Measurements from ENCODE around the gene BTD. TPM values are rescaled to one million over a fixed set of nuclear protein-coding genes. Genes with fewer than 3 reads are reported as not detected.

Gene BTD
- total and polyA plus RNA-seq, 4 donors, result 13.1 to 33.3 (median 23.7) TPM

GRCh38 chr3:15645740-15646501 is 44.4 kb downstream of the BTD start:
- peak in 1 of 6 donors; percentile 70 for DNase-seq (ENCODE audit: low read depth in 4 of 6, low spot score in 6 of 6)
- Histone ChIP-seq H3K4me1 (ENCODE audit: control insufficient read depth, insufficient read depth, low read length) (peaks cover 10% of the 10 kb centered on the region), H3K27ac (ENCODE audit: low read depth, low read length) (no peak overlapping the region), H3K4me3 (ENCODE audit: low read depth, low read length) (no peak overlapping the region), H3K27me3 (ENCODE audit: control insufficient read depth, insufficient read depth, low read length) (no peaks in the 10 kb centered on the region), H3K9me3 (ENCODE audit: control insufficient read depth, insufficient read depth, low read length) (no peaks in the 10 kb centered on the region), H3K36me3 (ENCODE audit: control insufficient read depth, insufficient read depth, low read length) (no peaks in the 10 kb centered on the region)
- WGBS (ENCODE audit: insufficient coverage), result 48% methylated on average over 14 of the region's 18 CpGs

DNA sequence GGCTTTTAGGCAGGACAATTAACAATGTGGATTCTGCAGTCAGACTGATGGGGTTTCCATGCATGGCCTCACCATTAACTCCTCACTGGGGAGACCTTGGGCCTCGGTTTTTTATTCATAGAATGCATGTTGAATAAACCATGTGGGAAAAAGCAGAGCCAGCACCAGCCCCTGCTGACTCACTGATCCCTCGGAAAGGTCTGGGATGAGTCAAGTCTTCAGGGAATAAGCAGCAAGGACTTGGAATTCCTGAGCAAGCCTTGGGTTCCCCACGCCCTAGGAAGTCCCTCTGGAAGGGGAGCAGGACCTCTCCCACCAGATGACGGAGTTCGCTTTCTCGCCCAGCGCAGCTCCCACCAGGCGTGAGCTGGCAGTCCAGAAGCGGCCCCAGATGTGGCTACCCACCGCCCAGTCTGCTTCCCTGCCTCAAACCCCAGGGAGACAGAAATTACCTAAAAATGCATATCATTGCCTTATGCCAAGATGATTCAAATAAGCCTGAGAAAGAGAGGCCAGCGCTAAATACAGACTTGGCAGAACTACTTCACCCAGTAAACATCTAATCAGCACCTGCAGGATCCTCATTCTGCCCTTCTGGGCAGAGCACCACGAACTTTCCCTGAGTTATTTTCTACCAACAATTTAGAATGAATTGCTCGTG is 45.4 kb downstream of the BTD start:
- H3K9me3 ChIP-seq (ENCODE audit: control insufficient read depth, insufficient read depth, low read length), result no peaks in the 10 kb centered on the region
- no peak overlapping the region for H3K4me3 ChIP-seq (ENCODE audit: low read depth, low read length)
- no peaks in the 10 kb centered on the region for H3K27me3 ChIP-seq (ENCODE audit: control insufficient read depth, insufficient read depth, low read length)
- H3K36me3 ChIP-seq (ENCODE audit: control insufficient read depth, insufficient read depth, low read length), result no peaks in the 10 kb centered on the region
- WGBS (ENCODE audit: insufficient coverage), result 74% methylated on average over 10 of the region's 13 CpGs
- DNase-seq (ENCODE audit: low read depth in 4 of 6, low spot score in 6 of 6), result peak in 1 of 6 donors; percentile 52
- peaks cover 15% of the 10 kb centered on the region for H3K4me1 ChIP-seq (ENCODE audit: control insufficient read depth, insufficient read depth, low read length)
- peak overlapping the region; percentile 6 for H3K27ac ChIP-seq (ENCODE audit: low read depth, low read length)

DNA sequence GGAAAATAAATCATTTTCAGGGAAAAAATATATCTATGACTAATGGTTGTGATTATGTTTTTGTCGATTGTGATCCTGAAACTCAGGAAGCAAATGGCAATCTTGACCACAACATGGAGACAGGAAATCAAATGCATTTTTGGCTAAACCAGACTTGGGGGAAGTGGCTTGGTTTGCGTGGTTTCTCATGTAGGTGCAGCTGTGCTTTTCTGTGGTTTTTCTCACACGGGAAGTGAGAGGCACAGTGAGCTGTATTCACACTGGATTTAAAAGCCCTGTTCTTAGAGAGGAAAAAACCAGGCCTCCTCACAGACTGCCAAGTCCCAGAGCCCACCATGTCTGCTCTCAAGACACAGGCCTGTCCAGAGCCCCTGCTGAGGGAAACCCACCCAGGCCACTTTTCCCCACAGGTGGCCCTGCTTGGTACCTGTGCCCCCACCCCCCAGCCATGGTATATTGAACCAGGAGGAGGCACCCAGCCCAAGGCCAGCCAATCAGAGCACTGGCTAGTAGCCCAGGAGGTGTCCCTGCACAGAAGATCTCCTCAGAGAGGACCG is 46.1 kb downstream of the BTD start:
- Histone ChIP-seq H3K27ac (ENCODE audit: low read depth, low read length) (peak overlapping the region; percentile 10), H3K27me3 (ENCODE audit: control insufficient read depth, insufficient read depth, low read length) (no peaks in the 10 kb centered on the region), H3K9me3 (ENCODE audit: control insufficient read depth, insufficient read depth, low read length) (no peaks in the 10 kb centered on the region), H3K4me3 (ENCODE audit: low read depth, low read length) (no peak overlapping the region), H3K4me1 (ENCODE audit: control insufficient read depth, insufficient read depth, low read length) (peaks cover 15% of the 10 kb centered on the region), H3K36me3 (ENCODE audit: control insufficient read depth, insufficient read depth, low read length) (no peaks in the 10 kb centered on the region)
- DNase-seq (ENCODE audit: low read depth in 4 of 6, low spot score in 6 of 6), result peak in 1 of 6 donors; percentile 30
- 57% methylated on average over 1 of the region's 4 CpGs for WGBS (ENCODE audit: insufficient coverage)

DNA sequence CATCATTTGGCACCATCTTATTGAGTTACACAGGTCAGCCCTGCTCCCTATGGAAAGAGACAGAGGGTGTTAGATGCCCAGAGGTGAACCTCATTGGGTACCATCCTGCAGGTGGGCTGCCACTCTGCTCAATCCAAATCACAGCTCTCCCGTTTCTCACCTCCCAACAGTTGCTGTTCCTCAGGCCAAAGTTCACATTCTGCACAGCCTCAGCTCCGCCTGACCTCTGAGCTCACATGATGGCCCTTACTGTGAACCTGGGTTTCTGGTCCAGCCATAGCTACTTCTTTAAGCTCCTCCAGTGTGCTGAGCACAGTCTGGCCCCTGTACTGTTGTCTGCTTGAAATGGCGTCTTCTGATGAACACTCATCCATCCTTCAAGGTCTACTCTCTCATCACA is 47.8 kb downstream of the BTD start:
- H3K9me3 ChIP-seq (ENCODE audit: control insufficient read depth, insufficient read depth, low read length), result no peaks in the 10 kb centered on the region
- peaks cover 15% of the 10 kb centered on the region for H3K4me1 ChIP-seq (ENCODE audit: control insufficient read depth, insufficient read depth, low read length)
- WGBS (ENCODE audit: insufficient coverage), result 98% methylated on average over 3 of the region's 3 CpGs
- no peak for DNase-seq (ENCODE audit: low read depth in 4 of 6, low spot score in 6 of 6)
- no peak overlapping the region for H3K4me3 ChIP-seq (ENCODE audit: low read depth, low read length)
- no peaks in the 10 kb centered on the region for H3K36me3 ChIP-seq (ENCODE audit: control insufficient read depth, insufficient read depth, low read length)
- no peaks in the 10 kb centered on the region for H3K27me3 ChIP-seq (ENCODE audit: control insufficient read depth, insufficient read depth, low read length)
- no peak overlapping the region for H3K27ac ChIP-seq (ENCODE audit: low read depth, low read length)

GRCh38 chr3:15649858-15650257 is 48.3 kb downstream of the BTD start:
- peaks cover 15% of the 10 kb centered on the region for H3K4me1 ChIP-seq (ENCODE audit: control insufficient read depth, insufficient read depth, low read length)
- 50% methylated on average over 1 of the region's 5 CpGs for WGBS (ENCODE audit: insufficient coverage)
- no peaks in the 10 kb centered on the region for H3K27me3 ChIP-seq (ENCODE audit: control insufficient read depth, insufficient read depth, low read length)
- H3K27ac ChIP-seq (ENCODE audit: low read depth, low read length), result no peak overlapping the region
- no peak for DNase-seq (ENCODE audit: low read depth in 4 of 6, low spot score in 6 of 6)
- no peak overlapping the region for H3K4me3 ChIP-seq (ENCODE audit: low read depth, low read length)
- no peaks in the 10 kb centered on the region for H3K9me3 ChIP-seq (ENCODE audit: control insufficient read depth, insufficient read depth, low read length)
- H3K36me3 ChIP-seq (ENCODE audit: control insufficient read depth, insufficient read depth, low read length), result no peaks in the 10 kb centered on the region

DNA sequence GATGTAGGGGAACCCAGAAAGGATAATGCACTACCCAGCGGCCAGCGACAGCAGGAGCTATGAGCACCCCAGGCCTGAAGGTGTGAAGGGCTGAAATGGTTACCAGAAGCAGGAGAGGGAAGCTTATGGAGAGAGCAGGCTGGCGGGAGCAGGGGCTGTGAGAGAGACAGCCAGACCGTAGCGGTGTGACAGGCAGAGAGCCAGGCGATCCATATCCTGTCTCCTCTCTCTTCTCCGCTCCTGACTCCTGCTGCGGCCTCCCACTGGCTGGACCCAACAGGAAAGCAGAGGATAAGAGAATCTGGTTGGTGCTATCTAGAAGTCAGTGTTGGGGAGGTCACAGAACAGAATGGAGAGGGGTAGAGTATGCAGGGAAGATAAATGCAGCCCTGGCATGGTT is 49.9 kb downstream of the BTD start:
- H3K27me3 ChIP-seq (ENCODE audit: control insufficient read depth, insufficient read depth, low read length), result no peaks in the 10 kb centered on the region
- 78% methylated on average over 7 of the region's 8 CpGs for WGBS (ENCODE audit: insufficient coverage)
- H3K36me3 ChIP-seq (ENCODE audit: control insufficient read depth, insufficient read depth, low read length), result no peaks in the 10 kb centered on the region
- H3K27ac ChIP-seq (ENCODE audit: low read depth, low read length), result no peak overlapping the region
- DNase-seq (ENCODE audit: low read depth in 4 of 6, low spot score in 6 of 6), result peak in 1 of 6 donors; percentile 27
- peaks cover 2% of the 10 kb centered on the region for H3K9me3 ChIP-seq (ENCODE audit: control insufficient read depth, insufficient read depth, low read length)
- H3K4me3 ChIP-seq (ENCODE audit: low read depth, low read length), result no peak overlapping the region
- H3K4me1 ChIP-seq (ENCODE audit: control insufficient read depth, insufficient read depth, low read length), result peaks cover 15% of the 10 kb centered on the region

DNA sequence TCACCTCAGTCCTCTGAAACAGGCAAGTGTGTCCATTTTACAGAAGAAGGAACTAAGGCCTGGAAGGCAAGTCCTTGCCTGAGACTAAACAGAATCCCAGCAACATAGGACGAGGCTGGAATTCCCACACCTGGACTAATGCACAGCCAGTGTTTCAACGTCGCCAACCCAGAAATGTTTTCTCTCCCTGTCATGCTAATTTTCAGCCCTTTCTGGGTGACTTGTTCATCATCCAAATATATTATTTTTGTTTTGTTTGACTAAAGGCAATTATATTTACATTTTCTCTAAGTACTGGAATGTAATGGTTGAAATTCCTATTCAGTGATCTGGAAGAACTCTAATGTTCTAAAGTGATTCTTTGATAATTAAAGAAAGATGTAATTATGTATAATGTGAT is 51.8 kb downstream of the BTD start:
- Histone ChIP-seq H3K36me3 (ENCODE audit: control insufficient read depth, insufficient read depth, low read length) (no peaks in the 10 kb centered on the region), H3K9me3 (ENCODE audit: control insufficient read depth, insufficient read depth, low read length) (peaks cover 2% of the 10 kb centered on the region), H3K27ac (ENCODE audit: low read depth, low read length) (no peak overlapping the region), H3K4me3 (ENCODE audit: low read depth, low read length) (no peak overlapping the region), H3K4me1 (ENCODE audit: control insufficient read depth, insufficient read depth, low read length) (peaks cover 4% of the 10 kb centered on the region), H3K27me3 (ENCODE audit: control insufficient read depth, insufficient read depth, low read length) (no peaks in the 10 kb centered on the region)
- DNase-seq (ENCODE audit: low read depth in 4 of 6, low spot score in 6 of 6), result no peak
- 100% methylated on average over 1 of the region's 3 CpGs for WGBS (ENCODE audit: insufficient coverage)

DNA sequence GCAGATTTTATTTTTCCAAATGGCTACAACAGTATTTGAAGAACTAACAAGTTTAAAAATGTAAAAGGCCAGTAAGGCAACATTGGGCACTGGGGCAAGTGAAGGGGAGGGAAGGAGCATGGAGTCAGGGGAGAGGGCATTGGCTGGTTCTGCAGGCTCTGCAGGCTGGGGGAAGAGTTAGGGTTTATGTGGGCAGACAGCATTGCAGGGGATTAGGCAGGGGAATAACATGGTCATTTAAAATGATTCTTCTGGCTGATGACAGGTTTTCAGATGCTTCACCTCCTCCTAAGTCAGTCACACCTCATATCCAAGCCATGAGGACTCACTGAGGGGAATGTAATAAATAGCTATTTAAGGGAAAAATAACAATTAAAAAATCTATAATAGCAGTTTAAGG is 52.6 kb downstream of the BTD start:
- H3K27ac ChIP-seq (ENCODE audit: low read depth, low read length), result peak overlapping the region; percentile 53
- no peak overlapping the region for H3K4me3 ChIP-seq (ENCODE audit: low read depth, low read length)
- H3K4me1 ChIP-seq (ENCODE audit: control insufficient read depth, insufficient read depth, low read length), result peaks cover 4% of the 10 kb centered on the region
- DNase-seq (ENCODE audit: low read depth in 4 of 6, low spot score in 6 of 6), result no peak
- peaks cover 2% of the 10 kb centered on the region for H3K9me3 ChIP-seq (ENCODE audit: control insufficient read depth, insufficient read depth, low read length)
- H3K36me3 ChIP-seq (ENCODE audit: control insufficient read depth, insufficient read depth, low read length), result no peaks in the 10 kb centered on the region
- H3K27me3 ChIP-seq (ENCODE audit: control insufficient read depth, insufficient read depth, low read length), result no peaks in the 10 kb centered on the region

DNA sequence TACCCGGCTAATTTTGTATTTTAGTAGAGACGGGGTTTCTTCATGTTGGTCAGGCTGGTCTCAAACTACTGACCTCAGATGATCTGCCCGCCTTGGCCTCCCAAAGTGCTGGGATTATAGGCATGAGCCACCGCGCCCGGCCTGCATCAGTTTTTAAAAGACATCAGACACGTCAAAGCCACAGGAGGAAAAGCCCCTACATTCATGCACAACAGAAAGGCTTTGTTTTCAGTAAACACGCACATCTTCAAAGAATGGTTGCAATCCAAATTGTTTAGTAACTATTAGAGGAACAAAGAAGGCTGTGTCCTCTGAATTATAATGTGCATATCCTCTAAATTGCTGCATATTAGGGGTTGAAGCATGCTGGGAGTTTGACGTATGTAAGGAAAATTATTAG is 53.3 kb downstream of the BTD start:
- H3K36me3 ChIP-seq (ENCODE audit: control insufficient read depth, insufficient read depth, low read length), result no peaks in the 10 kb centered on the region
- WGBS (ENCODE audit: insufficient coverage), result 67% methylated on average over 6 of the region's 9 CpGs
- no peaks in the 10 kb centered on the region for H3K27me3 ChIP-seq (ENCODE audit: control insufficient read depth, insufficient read depth, low read length)
- peak in 1 of 6 donors; percentile 49 for DNase-seq (ENCODE audit: low read depth in 4 of 6, low spot score in 6 of 6)
- H3K4me3 ChIP-seq (ENCODE audit: low read depth, low read length), result no peak overlapping the region
- peak overlapping the region; percentile 77 for H3K27ac ChIP-seq (ENCODE audit: low read depth, low read length)
- peaks cover 2% of the 10 kb centered on the region for H3K9me3 ChIP-seq (ENCODE audit: control insufficient read depth, insufficient read depth, low read length)
- peaks cover 4% of the 10 kb centered on the region for H3K4me1 ChIP-seq (ENCODE audit: control insufficient read depth, insufficient read depth, low read length)

GRCh38 chr3:15656342-15656741 is 54.8 kb downstream of the BTD start:
- DNase-seq (ENCODE audit: low read depth in 4 of 6, low spot score in 6 of 6), result no peak
- Histone ChIP-seq H3K9me3 (ENCODE audit: control insufficient read depth, insufficient read depth, low read length) (peaks cover 2% of the 10 kb centered on the region), H3K4me1 (ENCODE audit: control insufficient read depth, insufficient read depth, low read length) (peaks cover under 1% of the 10 kb centered on the region), H3K4me3 (ENCODE audit: low read depth, low read length) (no peak overlapping the region), H3K36me3 (ENCODE audit: control insufficient read depth, insufficient read depth, low read length) (no peaks in the 10 kb centered on the region), H3K27me3 (ENCODE audit: control insufficient read depth, insufficient read depth, low read length) (no peaks in the 10 kb centered on the region), H3K27ac (ENCODE audit: low read depth, low read length) (no peak overlapping the region)
- 83% methylated on average over 1 of the region's 5 CpGs for WGBS (ENCODE audit: insufficient coverage)
